WI38 (cell line): ENCODE measurements around the gene MYOF.

Experiments used
- H3K4me3 ChIP-seq: 2 replicates; pipeline ENCODE4 v1.5.1; 2011; ENCODE audit warnings: low read depth, mild to moderate bottlenecking, control low read depth, low read length
- TF ChIP-seq, protein P1 (sequence below): IDR thresholded peaks from 2 replicates; pipeline ENCODE4 v1.5.1; 2012; ENCODE audit warnings: low read depth, mild to moderate bottlenecking, control low read depth, low read length

The MYOF gene

DNA sequence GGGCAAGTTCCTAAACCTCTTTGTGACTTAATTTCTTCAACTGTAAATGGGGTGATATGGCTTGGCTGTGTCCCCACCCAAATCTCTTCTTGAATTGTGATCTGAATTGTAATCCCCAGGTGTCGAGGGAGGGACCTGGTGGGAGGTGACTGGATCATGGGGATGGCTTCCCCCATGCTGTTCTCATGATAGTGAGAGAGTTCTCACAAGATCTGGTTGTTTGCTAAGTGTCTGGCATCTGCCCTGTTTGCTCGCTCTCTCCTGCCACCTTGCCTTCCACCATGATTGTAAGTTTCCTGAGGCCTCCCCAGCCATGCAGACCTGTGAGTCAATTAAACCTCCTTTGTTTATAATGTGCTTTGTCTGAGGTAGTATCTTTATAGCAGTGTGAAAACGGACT, 177.0 kb downstream of the MYOF start:
- H3K4me3 ChIP-seq, result no peak overlapping the region

DNA sequence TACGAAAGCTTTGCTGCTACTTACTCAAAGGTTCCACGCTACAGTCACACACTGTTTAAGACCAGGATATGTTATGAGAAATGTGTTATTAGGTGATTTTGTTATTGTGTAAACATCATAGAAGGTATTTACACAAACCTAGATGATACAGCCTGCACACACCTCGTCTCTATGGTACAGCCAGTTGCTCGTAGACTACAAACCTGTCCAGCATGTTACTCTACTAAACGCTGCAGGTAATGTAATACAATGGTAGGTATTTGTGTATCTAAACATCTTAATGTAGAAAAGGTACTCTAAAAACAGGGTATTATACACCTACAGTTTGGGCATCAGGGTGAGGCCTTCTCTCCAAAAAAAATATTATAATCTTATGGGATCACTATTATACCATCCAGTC, 181.2 kb downstream of the MYOF start:
- TF ChIP-seq, protein P1, sequence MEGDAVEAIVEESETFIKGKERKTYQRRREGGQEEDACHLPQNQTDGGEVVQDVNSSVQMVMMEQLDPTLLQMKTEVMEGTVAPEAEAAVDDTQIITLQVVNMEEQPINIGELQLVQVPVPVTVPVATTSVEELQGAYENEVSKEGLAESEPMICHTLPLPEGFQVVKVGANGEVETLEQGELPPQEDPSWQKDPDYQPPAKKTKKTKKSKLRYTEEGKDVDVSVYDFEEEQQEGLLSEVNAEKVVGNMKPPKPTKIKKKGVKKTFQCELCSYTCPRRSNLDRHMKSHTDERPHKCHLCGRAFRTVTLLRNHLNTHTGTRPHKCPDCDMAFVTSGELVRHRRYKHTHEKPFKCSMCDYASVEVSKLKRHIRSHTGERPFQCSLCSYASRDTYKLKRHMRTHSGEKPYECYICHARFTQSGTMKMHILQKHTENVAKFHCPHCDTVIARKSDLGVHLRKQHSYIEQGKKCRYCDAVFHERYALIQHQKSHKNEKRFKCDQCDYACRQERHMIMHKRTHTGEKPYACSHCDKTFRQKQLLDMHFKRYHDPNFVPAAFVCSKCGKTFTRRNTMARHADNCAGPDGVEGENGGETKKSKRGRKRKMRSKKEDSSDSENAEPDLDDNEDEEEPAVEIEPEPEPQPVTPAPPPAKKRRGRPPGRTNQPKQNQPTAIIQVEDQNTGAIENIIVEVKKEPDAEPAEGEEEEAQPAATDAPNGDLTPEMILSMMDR, result no peak
- no peak overlapping the region for H3K4me3 ChIP-seq

More for the DNA sequence above, 177.0 kb downstream of the MYOF start:
- TF ChIP-seq, protein P1, result no peak

DNA sequence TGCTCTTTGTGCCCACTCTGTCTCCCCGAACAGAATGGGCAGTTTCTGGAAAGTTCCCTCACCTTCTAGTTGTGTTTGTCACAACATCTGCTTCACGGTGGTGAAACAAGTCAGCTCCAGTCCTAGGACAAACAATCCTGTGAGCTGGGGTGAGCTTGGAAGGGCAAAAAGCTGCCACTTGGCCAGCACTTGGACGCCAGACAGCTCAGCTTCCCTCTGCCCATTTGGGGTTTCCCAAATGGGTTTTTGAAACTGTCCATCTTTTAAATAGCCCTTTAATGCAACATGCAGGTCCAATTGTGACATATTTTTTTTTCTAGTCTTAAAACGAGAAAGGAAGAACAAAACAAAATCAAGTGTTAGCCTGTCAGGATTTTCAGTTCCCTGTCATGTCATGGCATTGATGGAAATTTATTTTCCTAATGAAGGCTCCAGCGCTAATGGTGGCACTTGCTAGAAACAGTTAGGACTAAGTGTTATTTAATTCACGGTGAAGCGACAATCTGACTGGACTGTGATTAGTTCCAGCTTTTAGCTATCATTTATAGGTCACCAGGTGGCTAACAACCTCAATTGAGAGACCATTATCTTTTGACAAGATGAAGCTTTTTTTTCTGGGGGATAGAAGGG, 181.7 kb downstream of the MYOF start:
- H3K4me3 ChIP-seq, result no peak overlapping the region

DNA sequence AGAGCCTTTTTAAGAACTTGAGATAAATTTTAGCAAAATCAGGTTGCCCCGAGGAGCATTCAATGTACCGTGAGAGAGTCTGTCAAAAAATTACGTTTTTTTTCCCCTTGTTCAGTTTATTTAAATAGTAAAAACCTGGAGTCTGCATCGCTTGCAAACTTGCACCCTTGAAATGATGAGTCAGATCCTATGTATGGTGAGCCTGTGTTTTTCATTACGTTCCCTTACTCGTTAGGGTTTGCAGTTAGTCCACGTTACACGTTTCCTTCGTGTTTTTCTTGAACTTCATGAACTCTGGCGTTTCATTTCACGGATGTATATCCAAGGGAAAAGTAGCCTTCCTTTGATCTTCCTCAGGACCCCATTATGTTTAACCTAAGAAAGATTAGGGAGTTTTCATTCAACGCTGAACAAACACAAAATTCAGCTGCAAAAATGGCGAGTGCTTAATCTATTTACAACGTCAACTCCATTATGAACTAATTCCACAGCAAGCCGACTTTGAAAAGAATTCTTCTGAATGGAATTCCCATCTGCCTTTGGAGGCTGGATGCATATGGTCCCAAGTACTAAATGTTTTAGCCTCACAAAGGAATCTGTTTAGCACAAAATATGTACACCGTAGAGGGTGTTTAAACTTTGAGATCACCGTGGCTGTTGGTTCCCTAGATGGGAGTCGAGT, 182.4 kb downstream of the MYOF start:
- peak overlapping the region; percentile 5; the same call in 1 of the 2 replicates for H3K4me3 ChIP-seq
- TF ChIP-seq, protein P1, result no peak

More for the DNA sequence above, 181.7 kb downstream of the MYOF start:
- TF ChIP-seq, protein P1, result no peak

DNA sequence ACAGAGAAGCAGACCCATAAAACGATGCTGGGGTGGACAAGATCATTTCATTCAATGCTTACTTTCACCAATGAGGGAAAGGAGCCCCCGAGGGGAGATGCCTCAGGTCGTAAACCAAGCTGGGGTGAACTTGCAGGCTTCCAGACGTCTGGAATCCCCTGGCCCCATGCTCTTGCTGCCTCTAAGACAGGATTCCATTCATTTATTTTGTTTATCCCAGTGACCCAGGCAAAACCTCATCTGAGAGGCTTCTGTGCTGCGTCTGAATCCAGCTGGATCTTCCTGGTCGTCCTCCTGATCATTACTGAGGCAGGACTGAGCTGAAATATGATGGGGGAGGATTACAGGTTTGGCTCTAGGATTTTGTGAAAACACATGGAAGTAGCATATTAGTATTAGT, 182.9 kb downstream of the MYOF start:
- no peak overlapping the region for H3K4me3 ChIP-seq
- TF ChIP-seq, protein P1, result no peak

DNA sequence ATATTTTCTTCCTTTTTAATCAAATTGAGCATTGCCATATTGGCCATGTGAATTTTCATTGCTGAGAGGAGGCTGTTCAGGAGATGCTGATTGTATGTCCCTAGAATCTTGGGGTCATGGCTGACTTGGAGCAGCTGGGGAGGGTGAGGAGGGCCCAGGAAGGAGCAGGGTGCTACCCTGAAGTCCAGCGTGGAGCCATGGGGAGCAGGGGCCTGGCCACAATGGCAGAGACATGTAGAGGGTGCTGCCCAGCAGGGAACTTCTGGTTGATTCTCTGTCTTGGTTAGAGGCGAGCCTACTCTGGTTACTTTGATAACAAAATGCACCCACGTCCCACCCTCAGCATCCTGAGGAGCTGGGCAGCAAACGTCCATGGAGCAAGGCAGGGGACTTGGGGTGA, 186.0 kb downstream of the MYOF start:
- TF ChIP-seq, protein P1, result no peak
- H3K4me3 ChIP-seq, result no peak overlapping the region

DNA sequence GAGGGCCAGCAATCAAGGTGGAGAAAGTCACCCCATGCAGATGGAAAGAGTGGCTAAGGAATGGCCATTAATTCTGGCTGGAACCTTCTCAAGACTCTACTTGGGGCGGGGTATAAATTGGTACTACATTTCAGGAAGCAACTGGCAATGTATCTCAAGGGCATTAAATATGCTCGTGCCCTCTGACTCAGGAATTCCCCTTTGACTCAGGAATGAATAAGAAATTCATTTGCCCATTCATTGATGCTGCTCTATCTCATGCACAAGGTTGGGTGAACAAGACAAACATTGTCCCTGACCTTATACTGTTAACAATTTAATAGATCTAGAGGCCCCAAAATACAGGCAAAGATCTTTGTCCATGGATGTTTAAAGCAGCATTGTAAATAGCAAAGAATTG, 188.1 kb downstream of the MYOF start:
- H3K4me3 ChIP-seq, result no peak overlapping the region
- TF ChIP-seq, protein P1, result no peak
